ENCODE data around the gene CHMP6.

CHMP6 gene

DNA sequence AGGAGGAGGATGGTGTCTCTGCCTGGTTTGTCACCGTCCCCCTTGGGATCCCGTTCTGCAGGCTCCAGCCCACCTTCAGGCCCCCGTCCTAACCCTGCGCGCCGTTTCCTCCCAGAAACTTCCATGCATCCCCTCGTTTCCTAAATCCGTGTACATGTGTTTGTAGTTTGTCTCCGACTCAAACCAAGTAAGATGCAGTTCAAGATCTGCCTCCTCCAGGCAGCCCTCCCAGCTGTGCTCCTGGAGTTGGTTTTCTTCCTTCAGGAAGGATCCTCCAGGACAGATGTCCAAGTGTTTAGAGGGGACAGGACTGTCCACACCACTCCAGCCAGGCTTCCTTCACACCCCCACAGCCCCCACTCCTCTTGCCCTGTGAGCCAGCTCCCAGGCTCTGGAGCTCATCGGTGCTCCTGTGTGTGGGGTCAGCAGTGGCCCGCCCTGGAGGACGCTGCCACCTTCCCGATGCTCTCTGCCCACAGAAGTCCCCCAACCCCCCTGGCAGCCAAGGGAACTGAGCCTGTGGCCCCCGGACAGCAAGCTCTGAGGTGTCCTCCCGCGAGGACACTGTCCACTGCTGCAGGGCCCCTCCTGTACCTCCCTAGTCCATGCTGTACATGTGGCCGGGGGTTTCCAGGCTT lies 54.6 kb downstream of the CHMP6 start:
- DNase-seq = no peak

DNA sequence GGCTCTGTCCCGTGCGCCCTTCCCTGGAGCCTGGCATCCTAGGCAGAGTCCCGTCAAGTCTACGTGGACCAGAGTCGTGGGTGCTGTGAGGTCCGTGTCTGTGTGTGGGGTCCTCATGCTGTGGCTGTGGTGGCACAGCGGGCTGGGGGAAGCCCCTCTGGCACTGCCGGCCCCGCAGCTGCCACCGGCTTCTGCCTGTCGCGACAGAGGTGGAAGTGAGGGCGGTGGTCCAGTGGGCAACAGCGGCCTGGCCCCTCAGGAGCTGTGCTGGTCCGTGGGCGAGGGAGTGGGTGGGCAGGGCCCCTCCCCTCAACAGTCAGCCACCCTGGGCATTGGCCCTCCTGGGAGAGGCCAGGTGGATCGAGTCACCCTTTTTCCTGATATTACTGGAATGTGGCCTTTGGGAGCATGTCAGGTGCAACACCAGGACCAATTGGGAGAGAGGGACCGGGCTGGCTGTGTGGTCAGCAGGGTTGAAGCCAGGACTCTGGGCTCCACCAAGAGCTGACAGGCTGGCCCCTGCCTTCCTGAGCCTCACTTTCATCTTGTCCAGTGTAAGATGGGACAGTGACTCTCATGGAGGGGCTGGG lies 55.2 kb downstream of the CHMP6 start:
- no peak for DNase-seq

DNA sequence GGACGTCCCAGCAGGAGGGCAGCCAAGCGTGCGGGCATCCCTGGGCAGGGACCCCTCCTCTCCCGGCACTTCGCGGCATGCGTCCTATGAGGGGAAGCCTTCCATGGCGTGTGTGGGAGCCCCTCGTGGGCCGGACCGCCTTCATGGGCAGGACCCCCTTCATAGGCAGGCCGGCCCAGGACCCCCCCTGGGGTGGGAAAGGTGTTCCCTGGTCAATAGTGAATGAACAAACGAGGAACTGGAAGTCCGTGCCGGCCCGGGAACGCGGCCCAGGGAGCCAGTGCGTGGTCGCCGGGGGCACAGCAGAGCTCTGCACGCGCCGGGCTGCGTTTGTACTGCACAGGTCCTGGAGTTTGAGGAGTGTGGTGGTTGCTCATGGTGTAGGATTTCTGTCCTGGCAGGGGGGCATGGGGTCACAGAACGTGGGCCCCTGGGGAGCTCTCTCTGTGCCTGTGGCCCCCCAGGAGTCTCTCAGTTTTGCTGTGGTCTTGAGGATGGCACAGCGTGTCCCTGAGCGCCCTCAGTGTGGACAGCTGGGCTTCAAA lies 57.3 kb downstream of the CHMP6 start:
- no peak for DNase-seq

DNA sequence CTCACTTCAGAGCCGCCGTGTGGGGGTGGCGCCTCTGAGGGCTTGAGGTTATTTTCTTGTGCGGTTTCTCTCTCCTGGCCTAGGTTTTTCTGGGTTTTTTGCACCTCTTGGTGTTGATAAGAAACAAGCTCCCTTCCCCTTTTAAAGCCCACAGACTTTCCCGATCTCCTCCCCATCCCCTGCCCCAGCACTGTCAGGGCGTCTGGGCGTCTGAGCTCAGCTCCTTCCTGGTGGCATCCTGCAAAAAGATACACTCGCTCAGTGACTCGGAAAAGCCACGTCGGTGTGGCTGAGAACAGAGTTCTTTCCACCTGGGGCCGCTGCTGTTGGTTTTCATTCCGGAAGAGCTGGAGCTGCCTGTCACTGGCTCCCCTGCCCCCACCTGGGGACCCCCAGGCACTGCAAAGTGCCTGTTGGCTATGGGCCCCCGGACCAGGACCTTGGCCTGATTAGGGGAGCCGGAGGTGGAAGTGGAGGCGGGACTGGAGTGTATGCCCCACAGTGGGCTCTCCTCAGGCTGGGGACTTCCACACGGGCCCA lies 57.8 kb downstream of the CHMP6 start:
- DNase-seq = no peak

Data from DMS79 treated with DMSO at 0.1 percent for 48 hours (cell line).